Keratinocyte (primary cell): ENCODE results near the gene PPP1R2. TPM values are rescaled to one million over a fixed set of nuclear protein-coding genes. Genes with fewer than 3 reads are reported as not detected.
"Not testable (repeated sequence)": the region's sequence is repeated elsewhere in the genome, so short reads cannot be mapped to it uniquely, and the experiment has no call there.

Experiments used
- DNase-seq: peaks from one replicate; pipeline ENCODE4 v3.0.0-alpha.2; 2011; ENCODE audit warnings: low read depth, missing footprints, low spot score
- FAIRE-seq: peaks from 2 replicates; lab custom pipeline; 2011; peaks lifted over from hg19 to GRCh38; lab: Jason Lieb, UNC
- H2AFZ ChIP-seq: 2 replicates; pipeline ENCODE4 v1.6.0; 2012; ENCODE audit warnings: low read length, control low read depth, inconsistent platforms; ENCODE audit not compliant: control insufficient read depth
- H3K27ac ChIP-seq: 2 replicates; pipeline ENCODE4 v1.5.1; 2011; ENCODE audit warnings: low read length; ENCODE audit not compliant: control insufficient read depth, insufficient read depth
- H3K27me3 ChIP-seq: 3 replicates; pipeline ENCODE4 v1.6.0; 2011; ENCODE audit warnings: low read length; ENCODE audit not compliant: control insufficient read depth, insufficient read depth; ENCODE audit errors: extremely low read depth
- H3K36me3 ChIP-seq, 2 experiments: 2 replicates in 1 of 2; 3 replicates in 1 of 2; pipeline ENCODE4 v1.5.1; 2011; ENCODE audit warnings: low read length in 2 of 2, mild to moderate bottlenecking in 1 of 2; ENCODE audit not compliant: control insufficient read depth in 2 of 2, insufficient read depth in 2 of 2; ENCODE audit errors: extremely low read depth in 1 of 2
- H3K4me1 ChIP-seq: 3 replicates; pipeline ENCODE4 v1.5.1; 2011; ENCODE audit warnings: low read length; ENCODE audit not compliant: control insufficient read depth, insufficient read depth; ENCODE audit errors: extremely low read depth
- H3K4me2 ChIP-seq: 3 replicates; pipeline ENCODE4 v1.6.0; 2011; ENCODE audit warnings: low read depth, low read length; ENCODE audit not compliant: control insufficient read depth, insufficient read depth; ENCODE audit errors: extremely low read depth
- H3K4me3 ChIP-seq, 3 experiments: fragments of 200-600 bp in 1 of 3; sonication (generic) in 1 of 3; 2 replicates in 2 of 3; 3 replicates in 1 of 3; pipeline ENCODE4 v1.5.1; 2011 to 2016; ENCODE audit warnings: low read length in 3 of 3, mild to moderate bottlenecking in 3 of 3, control low read depth in 2 of 3, inconsistent platforms in 1 of 3, low read depth in 1 of 3, mixed read lengths in 1 of 3, mixed run types in 1 of 3, moderate library complexity in 1 of 3; ENCODE audit not compliant: control insufficient read depth in 2 of 3, insufficient read depth in 2 of 3; ENCODE audit errors: extremely low read depth in 1 of 3
- H3K79me2 ChIP-seq: 2 replicates; pipeline ENCODE4 v1.6.0; 2012; ENCODE audit warnings: low read length; ENCODE audit not compliant: control insufficient read depth, insufficient read depth
- H3K9ac ChIP-seq: 3 replicates; pipeline ENCODE4 v1.6.0; 2011; ENCODE audit warnings: low read length; ENCODE audit not compliant: control insufficient read depth, insufficient read depth; ENCODE audit errors: extremely low read depth
- H3K9me1 ChIP-seq: 3 replicates; pipeline ENCODE4 v1.6.0; 2011; ENCODE audit warnings: low read length; ENCODE audit not compliant: control insufficient read depth, insufficient read depth; ENCODE audit errors: extremely low read depth
- H3K9me3 ChIP-seq: 2 replicates; pipeline ENCODE4 v1.5.1; 2012; ENCODE audit warnings: low read depth, low read length; ENCODE audit not compliant: control insufficient read depth
- H4K20me1 ChIP-seq: 3 replicates; pipeline ENCODE4 v1.6.0; 2011; ENCODE audit warnings: low read length; ENCODE audit not compliant: control insufficient read depth, insufficient read depth; ENCODE audit errors: extremely low read depth
- EZH2 ChIP-seq: IDR thresholded peaks from one replicate; pipeline ENCODE4 v1.6.1; 2012; ENCODE audit warnings: inconsistent platforms, mild to moderate bottlenecking, low read length, moderate library complexity
- dilution Hi-C: fragments of 300-500 bp; cut with MboI; formaldehyde crosslinking; loops from one replicate; pipeline ENCODE4 v1.7.0; 2020; ENCODE audit warnings: low sequenced_read_pairs; ENCODE audit not compliant: extremely low pct_ligation_motif_present
- polyA plus RNA-seq, 5 experiments: library from polyadenylated mRNA; depleted of rRNA in 3 of 5; stranded (reverse) in 3 of 5; stranded (forward) in 1 of 5; unstranded in 1 of 5; fragments of >200 nt; gene quantifications; 1 replicate in 1 of 5; 2 replicates in 3 of 5; 3 replicates in 1 of 5; pipeline versions ENCODE4 v1.2.1 to v1.2.3, GENCODE V29; 2011 to 2012; ENCODE audit warnings: missing spikeins in 2 of 5, low read depth in 1 of 5, low replicate concordance in 1 of 5
- TF ChIP-seq, protein P1 (sequence below), 3 experiments: IDR thresholded peaks in 1 of 3; conservative IDR thresholded peaks in 1 of 3; optimal IDR thresholded peaks in 1 of 3; 2 replicates in 2 of 3; 3 replicates in 1 of 3; pipeline versions ENCODE3 to v1.5.1; 2011; ENCODE audit warnings: low read length in 3 of 3, mild to moderate bottlenecking in 3 of 3, moderate library complexity in 2 of 3, control low read depth in 1 of 3, inconsistent platforms in 1 of 3; ENCODE audit not compliant: insufficient read depth in 2 of 3; ENCODE audit errors: extremely low read depth in 1 of 3

PPP1R2 gene
- polyA plus RNA-seq, 1 donor (not counting 4 experiments of a cell fraction or from before 2014, with no cell fraction given), result 43.2 TPM

DNA sequence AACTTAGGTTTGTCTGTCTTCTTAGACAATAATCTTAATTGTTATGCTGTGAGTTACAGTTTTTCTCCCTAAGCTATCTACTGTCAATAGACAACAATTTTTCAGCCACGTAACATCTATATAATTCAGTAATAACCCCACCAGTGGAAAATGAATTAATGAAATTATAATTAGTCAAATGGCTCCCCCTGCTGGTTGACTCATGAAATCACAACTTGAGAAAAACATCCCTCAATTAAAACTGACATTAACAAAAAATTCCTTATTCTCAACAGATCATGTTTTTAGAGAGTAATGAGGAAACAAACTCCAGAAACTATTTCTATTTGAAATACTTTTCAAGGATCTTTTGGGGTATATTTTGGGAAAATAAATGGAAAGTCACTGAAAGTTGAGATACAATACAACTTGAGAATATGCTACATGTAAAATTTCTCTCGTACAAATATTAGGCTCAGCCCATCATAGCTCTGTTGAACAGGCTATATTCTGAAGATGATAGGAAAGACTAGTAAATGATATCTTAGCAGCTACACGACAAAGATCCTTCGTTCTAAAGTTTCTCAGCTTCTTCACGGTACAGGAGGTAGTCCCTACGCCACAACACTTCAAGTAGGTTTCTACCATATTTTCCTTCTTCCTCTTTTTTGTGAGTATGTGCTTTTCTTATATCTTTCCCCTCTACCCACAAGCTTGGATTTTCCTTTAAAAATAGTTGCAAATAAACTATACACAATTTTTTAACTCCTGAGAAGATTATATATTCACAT, 20.7 kb downstream of the PPP1R2 start:
- dilution Hi-C loops, result no loop called here
- no peaks in the 10 kb centered on the region for H3K4me1 ChIP-seq
- no peak overlapping the region for H3K9ac ChIP-seq
- no peaks in the 10 kb centered on the region for H3K9me3 ChIP-seq
- H4K20me1 ChIP-seq, result no peaks in the 10 kb centered on the region
- H3K36me3 ChIP-seq, result peaks cover 0 to 2% of the 10 kb centered on the region in 2 experiments
- H3K27ac ChIP-seq, result no peak overlapping the region
- no peak overlapping the region for H3K4me2 ChIP-seq
- no peaks in the 10 kb centered on the region for H3K79me2 ChIP-seq
- no peaks in the 10 kb centered on the region for H3K9me1 ChIP-seq
- no peak for DNase-seq
- no peak overlapping the region for H3K4me3 ChIP-seq
- FAIRE-seq, result no peak
- H2AFZ ChIP-seq, result no peak overlapping the region
- H3K27me3 ChIP-seq, result no peaks in the 10 kb centered on the region
- TF ChIP-seq, protein P1, sequence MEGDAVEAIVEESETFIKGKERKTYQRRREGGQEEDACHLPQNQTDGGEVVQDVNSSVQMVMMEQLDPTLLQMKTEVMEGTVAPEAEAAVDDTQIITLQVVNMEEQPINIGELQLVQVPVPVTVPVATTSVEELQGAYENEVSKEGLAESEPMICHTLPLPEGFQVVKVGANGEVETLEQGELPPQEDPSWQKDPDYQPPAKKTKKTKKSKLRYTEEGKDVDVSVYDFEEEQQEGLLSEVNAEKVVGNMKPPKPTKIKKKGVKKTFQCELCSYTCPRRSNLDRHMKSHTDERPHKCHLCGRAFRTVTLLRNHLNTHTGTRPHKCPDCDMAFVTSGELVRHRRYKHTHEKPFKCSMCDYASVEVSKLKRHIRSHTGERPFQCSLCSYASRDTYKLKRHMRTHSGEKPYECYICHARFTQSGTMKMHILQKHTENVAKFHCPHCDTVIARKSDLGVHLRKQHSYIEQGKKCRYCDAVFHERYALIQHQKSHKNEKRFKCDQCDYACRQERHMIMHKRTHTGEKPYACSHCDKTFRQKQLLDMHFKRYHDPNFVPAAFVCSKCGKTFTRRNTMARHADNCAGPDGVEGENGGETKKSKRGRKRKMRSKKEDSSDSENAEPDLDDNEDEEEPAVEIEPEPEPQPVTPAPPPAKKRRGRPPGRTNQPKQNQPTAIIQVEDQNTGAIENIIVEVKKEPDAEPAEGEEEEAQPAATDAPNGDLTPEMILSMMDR (optimal IDR thresholded peaks at IDR 0.05 in 1 of 3, IDR thresholded peaks at IDR 0.05 in 1 of 3, conservative IDR thresholded peaks at IDR 0.05 in 1 of 3; ENCODE audit: extremely low read depth in 1 of 3, insufficient read depth in 2 of 3, low read length in 3 of 3), result peak in 2 of 3 experiments; percentile 26 to 43
- no peak for TF ChIP-seq EZH2

DNA sequence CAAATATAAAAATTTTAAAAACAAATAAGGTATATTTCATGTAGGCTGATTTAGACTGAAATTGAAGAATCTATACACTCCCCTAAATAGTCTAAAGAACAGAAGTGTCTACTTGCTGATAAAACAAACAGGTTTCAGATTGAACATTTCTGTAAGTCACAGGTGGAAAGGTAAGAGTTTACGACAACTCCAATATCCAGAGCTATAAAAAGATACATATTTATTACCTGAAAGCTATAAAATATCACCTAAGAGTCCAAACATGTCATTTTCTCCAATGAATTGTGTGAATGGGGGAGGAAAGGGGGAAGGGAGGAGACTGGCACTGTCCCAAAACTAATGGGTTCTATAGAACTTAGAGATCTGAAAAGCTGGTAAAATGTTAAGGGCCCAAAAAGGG, 26.1 kb downstream of the PPP1R2 start:
- dilution Hi-C loops, result no loop called here
- Histone ChIP-seq H3K4me3 (no peak overlapping the region), H3K36me3 (peaks cover 2 to 4% of the 10 kb centered on the region in 2 experiments), H3K27me3 (no peaks in the 10 kb centered on the region), H3K27ac (no peak overlapping the region), H3K9ac (no peak overlapping the region), H3K9me3 (no peaks in the 10 kb centered on the region), H3K4me1 (no peaks in the 10 kb centered on the region), H3K9me1 (no peaks in the 10 kb centered on the region), H3K4me2 (no peak overlapping the region), H2AFZ (no peak overlapping the region), H3K79me2 (no peaks in the 10 kb centered on the region), H4K20me1 (no peaks in the 10 kb centered on the region)
- DNase-seq (no peak), FAIRE-seq (no peak)
- TF ChIP-seq EZH2, result no peak
- TF ChIP-seq, protein P1 (optimal IDR thresholded peaks at IDR 0.05 in 1 of 3, IDR thresholded peaks at IDR 0.05 in 1 of 3, conservative IDR thresholded peaks at IDR 0.05 in 1 of 3; ENCODE audit: extremely low read depth in 1 of 3, insufficient read depth in 2 of 3, low read length in 3 of 3), result no peak

DNA sequence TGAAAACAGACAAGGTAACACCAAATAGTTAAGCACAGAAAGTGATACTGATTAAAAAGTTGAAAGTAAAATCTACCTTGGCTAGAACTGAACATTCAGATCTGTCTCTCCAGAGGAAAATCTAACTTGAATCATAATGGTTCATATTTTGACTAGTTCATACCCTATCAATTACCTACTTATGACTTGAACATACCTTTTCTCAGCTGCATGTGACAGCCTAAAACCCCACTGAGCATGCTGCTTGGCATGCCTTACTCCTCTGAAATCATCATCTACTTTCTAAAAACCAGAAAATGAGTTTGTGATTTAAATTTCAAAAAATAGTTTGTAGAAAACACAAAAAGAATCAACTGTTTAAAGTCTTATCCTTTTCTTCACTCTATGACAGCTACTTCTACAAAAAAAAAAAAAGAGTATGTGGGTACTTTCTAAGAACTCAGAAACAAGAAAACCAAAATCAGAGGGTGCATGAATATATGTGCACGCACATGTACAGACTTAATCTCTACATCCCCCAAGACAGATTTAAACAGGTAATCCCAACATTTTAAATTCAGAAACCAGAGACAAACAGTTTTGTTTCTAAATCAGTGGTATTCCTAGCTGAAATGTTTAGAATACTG, 28.4 kb downstream of the PPP1R2 start:
- peak; percentile 48 for FAIRE-seq
- H3K4me3 ChIP-seq, H3K9ac ChIP-seq, H3K4me1 ChIP-seq, H3K4me2 ChIP-seq, H4K20me1 ChIP-seq, dilution Hi-C loops, H2AFZ ChIP-seq, H3K36me3 ChIP-seq, H3K9me1 ChIP-seq, H3K27me3 ChIP-seq, H3K27ac ChIP-seq, H3K79me2 ChIP-seq, DNase-seq, H3K9me3 ChIP-seq: not testable (repeated sequence)
